IPS-18a (cell line): ENCODE measurements around the gene ENAH.

Source experiments
- H3K27ac ChIP-seq: one replicate; pipeline ENCODE4 v1.5.1; 2013; ENCODE audit warnings: low read length
- H3K27me3 ChIP-seq: one replicate; pipeline ENCODE4 v1.6.1; 2013; ENCODE audit warnings: mild to moderate bottlenecking, low read length; ENCODE audit not compliant: control insufficient read depth, insufficient read depth
- H3K36me3 ChIP-seq: one replicate; pipeline ENCODE4 v1.6.1; 2013; ENCODE audit warnings: low read depth, low read length; ENCODE audit not compliant: control insufficient read depth
- H3K4me1 ChIP-seq: one replicate; pipeline ENCODE4 v1.6.1; 2013; ENCODE audit warnings: low read depth, low read length; ENCODE audit not compliant: control insufficient read depth
- H3K4me3 ChIP-seq: one replicate; pipeline ENCODE4 v1.5.1; 2013; ENCODE audit warnings: low read length
- H3K9ac ChIP-seq: one replicate; pipeline ENCODE4 v1.6.1; 2013; ENCODE audit warnings: mild to moderate bottlenecking, low read length, moderate library complexity
- H3K9me3 ChIP-seq: one replicate; pipeline ENCODE4 v1.6.1; 2013; ENCODE audit warnings: low read depth, low read length; ENCODE audit not compliant: control insufficient read depth

The ENAH gene

GRCh38 chr1:225613006-225613405 is 39.9 kb downstream of the ENAH start:
- no peak overlapping the region for H3K9ac ChIP-seq

GRCh38 chr1:225612287-225612686 is 40.6 kb downstream of the ENAH start:
- Histone ChIP-seq H3K9me3 (no peaks in the 10 kb centered on the region), H3K27me3 (no peaks in the 10 kb centered on the region), H3K4me3 (no peak overlapping the region), H3K36me3 (no peaks in the 10 kb centered on the region), H3K4me1 (peaks cover 14% of the 10 kb centered on the region), H3K27ac (no peak overlapping the region), H3K9ac (no peak overlapping the region)

More at GRCh38 chr1:225613006-225613405, 39.9 kb downstream of the ENAH start:
- Histone ChIP-seq H3K36me3 (no peaks in the 10 kb centered on the region), H3K9me3 (no peaks in the 10 kb centered on the region), H3K4me1 (peaks cover 6% of the 10 kb centered on the region), H3K27me3 (no peaks in the 10 kb centered on the region), H3K4me3 (no peak overlapping the region), H3K27ac (no peak overlapping the region)

GRCh38 chr1:225611537-225612223 is 41.2 kb downstream of the ENAH start:
- H3K9me3 ChIP-seq, result no peaks in the 10 kb centered on the region
- H3K4me1 ChIP-seq, result peaks cover 16% of the 10 kb centered on the region
- H3K36me3 ChIP-seq, result no peaks in the 10 kb centered on the region
- no peak overlapping the region for H3K27ac ChIP-seq
- H3K9ac ChIP-seq, result no peak overlapping the region
- H3K27me3 ChIP-seq, result no peaks in the 10 kb centered on the region
- no peak overlapping the region for H3K4me3 ChIP-seq

- Histone ChIP-seq H3K4me3 (no peak overlapping the region), H3K9ac (no peak overlapping the region), H3K36me3 (no peaks in the 10 kb centered on the region), H3K9me3 (no peaks in the 10 kb centered on the region), H3K4me1 (peaks cover 16% of the 10 kb centered on the region), H3K27ac (no peak overlapping the region), H3K27me3 (no peaks in the 10 kb centered on the region)
Observed at GRCh38 chr1:225610539-225610938, 42.4 kb downstream of the ENAH start.

- Histone ChIP-seq H3K9ac (no peak overlapping the region), H3K4me1 (peaks cover 16% of the 10 kb centered on the region), H3K9me3 (no peaks in the 10 kb centered on the region), H3K4me3 (no peak overlapping the region), H3K36me3 (no peaks in the 10 kb centered on the region), H3K27ac (no peak overlapping the region), H3K27me3 (no peaks in the 10 kb centered on the region)
Observed at GRCh38 chr1:225608014-225608796, 44.7 kb downstream of the ENAH start.

GRCh38 chr1:225607355-225607754 is 45.6 kb downstream of the ENAH start:
- no peak overlapping the region for H3K27ac ChIP-seq
- H3K9me3 ChIP-seq, result no peaks in the 10 kb centered on the region
- no peak overlapping the region for H3K4me3 ChIP-seq
- peaks cover 16% of the 10 kb centered on the region for H3K4me1 ChIP-seq
- no peaks in the 10 kb centered on the region for H3K27me3 ChIP-seq
- H3K36me3 ChIP-seq, result no peaks in the 10 kb centered on the region
- H3K9ac ChIP-seq, result no peak overlapping the region

- Histone ChIP-seq H3K27me3 (no peaks in the 10 kb centered on the region), H3K4me3 (no peak overlapping the region), H3K36me3 (no peaks in the 10 kb centered on the region), H3K4me1 (peaks cover 11% of the 10 kb centered on the region), H3K27ac (no peak overlapping the region), H3K9ac (no peak overlapping the region), H3K9me3 (no peaks in the 10 kb centered on the region)
Observed at GRCh38 chr1:225603538-225604354, 49.2 kb downstream of the ENAH start.

- Histone ChIP-seq H3K4me3 (no peak overlapping the region), H3K36me3 (no peaks in the 10 kb centered on the region), H3K27me3 (no peaks in the 10 kb centered on the region), H3K9me3 (no peaks in the 10 kb centered on the region), H3K4me1 (peaks cover 7% of the 10 kb centered on the region), H3K27ac (no peak overlapping the region), H3K9ac (no peak overlapping the region)
Observed at GRCh38 chr1:225602590-225603206, 50.2 kb downstream of the ENAH start.

GRCh38 chr1:225601902-225602589 is 50.9 kb downstream of the ENAH start:
- H3K27ac ChIP-seq, result no peak overlapping the region
- no peaks in the 10 kb centered on the region for H3K36me3 ChIP-seq
- peaks cover under 1% of the 10 kb centered on the region for H3K4me1 ChIP-seq
- no peaks in the 10 kb centered on the region for H3K27me3 ChIP-seq
- no peaks in the 10 kb centered on the region for H3K9me3 ChIP-seq
- no peak overlapping the region for H3K9ac ChIP-seq
- H3K4me3 ChIP-seq, result no peak overlapping the region

- no peak overlapping the region for H3K27ac ChIP-seq
- H3K36me3 ChIP-seq, result no peaks in the 10 kb centered on the region
- no peaks in the 10 kb centered on the region for H3K9me3 ChIP-seq
- H3K4me1 ChIP-seq, result no peaks in the 10 kb centered on the region
- no peak overlapping the region for H3K9ac ChIP-seq
- H3K4me3 ChIP-seq, result no peak overlapping the region
- no peaks in the 10 kb centered on the region for H3K27me3 ChIP-seq
Observed at GRCh38 chr1:225598847-225599246, 54.1 kb downstream of the ENAH start.
